Adipocyte (in vitro differentiated cells): ENCODE data around the gene SUPT5H.

Experiments used
- DNase-seq: peaks from one replicate; pipeline ENCODE4 v3.0.0-alpha.2; 2015; ENCODE audit warnings: low read depth
- H3K27me3 ChIP-seq: replicated peaks from 2 replicates; pipeline ENCODE4 v1.7.0; 2013; ENCODE audit warnings: mild to moderate bottlenecking, low read length, moderate library complexity; ENCODE audit not compliant: control insufficient read depth, insufficient read depth
- H3K36me3 ChIP-seq: 2 replicates; pipeline ENCODE4 v1.7.0; 2013; ENCODE audit warnings: low read length, mild to moderate bottlenecking, moderate library complexity; ENCODE audit not compliant: control insufficient read depth, insufficient read depth, severe bottlenecking
- H3K4me1 ChIP-seq: 2 replicates; pipeline ENCODE4 v1.7.0; 2013; ENCODE audit warnings: mild to moderate bottlenecking, low read length, moderate library complexity; ENCODE audit not compliant: control insufficient read depth, insufficient read depth
- H3K4me3 ChIP-seq: 2 replicates; pipeline ENCODE4 v1.7.0; 2013; ENCODE audit warnings: mild to moderate bottlenecking, low read length, moderate library complexity
- H3K9ac ChIP-seq: 2 replicates; pipeline ENCODE4 v1.7.0; 2013; ENCODE audit warnings: mild to moderate bottlenecking, low read length, moderate library complexity
- H3K9me3 ChIP-seq: 2 replicates; pipeline ENCODE4 v1.7.0; 2013; ENCODE audit warnings: mild to moderate bottlenecking, low read length, moderate library complexity; ENCODE audit not compliant: control insufficient read depth

The SUPT5H gene

GRCh38 chr19:39520541-39521484 lies 75.4 kb downstream of the SUPT5H start:
- no peak overlapping the region for H3K9ac ChIP-seq
- peaks cover 11% of the 10 kb centered on the region for H3K27me3 ChIP-seq
- H3K9me3 ChIP-seq, result no peaks in the 10 kb centered on the region
- no peak overlapping the region for H3K4me3 ChIP-seq
- no peak for DNase-seq
- H3K36me3 ChIP-seq, result no peaks in the 10 kb centered on the region
- no peaks in the 10 kb centered on the region for H3K4me1 ChIP-seq

- DNase-seq, result no peak
- Histone ChIP-seq H3K9me3 (no peaks in the 10 kb centered on the region), H3K4me3 (no peak overlapping the region), H3K4me1 (no peaks in the 10 kb centered on the region), H3K9ac (no peak overlapping the region), H3K36me3 (no peaks in the 10 kb centered on the region), H3K27me3 (no peaks in the 10 kb centered on the region)
These were observed 79.1 kb downstream of the SUPT5H start for GRCh38 chr19:39524495-39524894.

DNA sequence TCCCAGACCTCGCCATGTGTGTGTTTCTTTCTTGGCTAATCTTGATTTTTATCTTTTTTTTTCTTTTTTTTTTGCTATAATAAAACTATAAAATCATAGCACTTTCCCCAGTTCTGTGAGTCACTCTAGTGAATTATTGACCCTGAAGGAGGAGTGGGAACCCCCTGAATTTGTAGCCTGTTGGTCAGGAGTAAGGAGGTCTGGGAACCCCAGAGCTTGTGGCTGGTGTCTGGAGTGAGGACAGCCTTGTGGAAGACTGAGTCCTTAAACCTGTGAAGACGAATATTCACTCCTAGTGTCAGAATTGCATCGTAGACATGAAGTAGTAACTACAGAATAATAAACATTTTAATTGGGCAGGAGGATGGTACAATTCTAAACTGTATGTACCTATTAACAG lies 79.8 kb downstream of the SUPT5H start:
- H3K9ac ChIP-seq, result no peak overlapping the region
- no peaks in the 10 kb centered on the region for H3K27me3 ChIP-seq
- no peaks in the 10 kb centered on the region for H3K36me3 ChIP-seq
- no peak overlapping the region for H3K4me3 ChIP-seq
- no peaks in the 10 kb centered on the region for H3K9me3 ChIP-seq
- no peaks in the 10 kb centered on the region for H3K4me1 ChIP-seq
- no peak for DNase-seq
